Astrocyte (in vitro differentiated cells and primary cell): ENCODE results near the gene KCNG2.
"Not testable (repeated sequence)": the region's sequence is repeated elsewhere in the genome, so short reads cannot be mapped to it uniquely, and the experiment has no call there.

Experiments
- CTCF ChIP-seq: IDR thresholded peaks from 2 replicates; pipeline ENCODE4 v1.5.1; 2011; ENCODE audit warnings: low read depth, mild to moderate bottlenecking, inconsistent platforms, low read length, moderate library complexity; ENCODE audit not compliant: insufficient read depth
- EZH2 ChIP-seq: IDR thresholded peaks from 2 replicates; pipeline ENCODE4 v1.6.1; 2012; ENCODE audit warnings: mild to moderate bottlenecking, low read length, inconsistent platforms; ENCODE audit not compliant: insufficient read depth

DNA sequence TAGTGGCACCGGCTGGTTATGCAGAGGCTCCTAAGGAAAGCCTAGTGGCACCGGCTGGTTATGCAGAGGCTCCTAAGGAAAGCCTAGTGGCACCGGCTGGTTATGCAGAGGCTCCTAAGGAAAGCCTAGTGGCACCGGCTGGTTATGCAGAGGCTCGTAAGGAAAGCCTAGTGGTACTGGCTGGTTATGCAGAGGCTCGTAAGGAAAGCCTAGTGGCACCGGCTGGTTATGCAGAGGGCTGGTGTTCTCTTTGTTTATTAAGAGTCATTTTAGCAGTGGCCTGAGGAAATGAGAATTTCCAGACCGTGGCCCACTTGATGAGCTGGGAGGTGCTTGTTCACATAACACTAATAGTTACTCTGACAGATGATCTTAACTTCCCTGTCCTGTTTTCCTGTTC lies 44.8 kb upstream of the KCNG2 start:
- not testable (repeated sequence) for TF ChIP-seq CTCF, EZH2
